ENCODE data around the gene MRPS5.
A peak's percentile ranks its signal among the peaks of the same experiment; 100 is the strongest.

The MRPS5 gene

DNA sequence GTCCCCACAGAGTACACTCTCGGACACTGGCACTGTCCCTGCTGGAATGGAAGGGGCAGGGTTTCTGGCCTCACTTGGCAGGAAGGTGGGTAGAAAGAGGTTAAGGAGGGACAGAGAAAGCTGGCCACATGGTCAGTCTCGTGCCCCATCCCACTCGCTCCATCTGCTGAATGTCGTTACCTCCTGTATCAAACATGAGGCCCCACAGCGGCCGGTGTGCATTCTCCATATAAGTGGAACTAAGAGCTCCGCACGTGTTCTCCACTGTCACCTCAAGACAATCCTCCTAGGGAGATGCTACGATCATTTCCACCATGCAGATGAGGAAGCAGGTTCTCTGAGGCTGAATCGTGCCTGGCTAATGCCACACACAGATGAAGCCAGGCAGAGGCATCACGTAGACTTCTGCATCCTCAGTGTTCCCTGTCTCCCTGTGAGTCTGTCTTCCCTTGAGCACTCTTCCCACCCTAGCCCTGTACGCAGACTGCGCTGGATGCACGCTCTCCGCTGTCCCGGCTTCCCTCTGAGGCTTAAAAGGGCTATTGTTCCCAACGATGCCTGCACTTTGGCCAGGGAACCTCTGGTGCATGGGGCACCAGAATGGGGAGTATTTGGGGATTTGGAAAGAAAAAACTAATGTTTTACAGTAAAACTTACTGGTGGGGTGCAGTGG lies 61.0 kb downstream of the MRPS5 start:
- Histone ChIP-seq H3K4me1 (ENCODE audit: control insufficient read depth, insufficient read depth, low read length, poor library complexity, severe bottlenecking) (peaks cover 15% of the 10 kb centered on the region), H3K9me3 (ENCODE audit: control insufficient read depth, low read length) (no peaks in the 10 kb centered on the region), H3K4me3 (ENCODE audit: extremely low read depth, insufficient read depth, low read length, poor library complexity, severe bottlenecking) (no peak overlapping the region), H3K36me3 (ENCODE audit: control insufficient read depth, insufficient read depth, low read length) (no peaks in the 10 kb centered on the region), H3K27ac (ENCODE audit: low read depth, low read length, severe bottlenecking) (no peak overlapping the region)
- 92 to 93% methylated on average over 15 to 17 of the region's 17 CpGs for WGBS, 2 experiments (ENCODE audit: insufficient coverage in 2 of 2)

GRCh38 chr2:95059656-95060370 lies 61.8 kb downstream of the MRPS5 start:
- no peak overlapping the region for H3K4me3 ChIP-seq (ENCODE audit: extremely low read depth, insufficient read depth, low read length, poor library complexity, severe bottlenecking)
- peaks cover 15% of the 10 kb centered on the region for H3K4me1 ChIP-seq (ENCODE audit: control insufficient read depth, insufficient read depth, low read length, poor library complexity, severe bottlenecking)
- WGBS, 2 experiments (ENCODE audit: insufficient coverage in 2 of 2): 77 to 86% methylated on average over 5 to 7 of the region's 12 CpGs
- H3K27ac ChIP-seq (ENCODE audit: low read depth, low read length, severe bottlenecking): no peak overlapping the region
- H3K36me3 ChIP-seq (ENCODE audit: control insufficient read depth, insufficient read depth, low read length): no peaks in the 10 kb centered on the region
- H3K9me3 ChIP-seq (ENCODE audit: control insufficient read depth, low read length): no peaks in the 10 kb centered on the region

DNA sequence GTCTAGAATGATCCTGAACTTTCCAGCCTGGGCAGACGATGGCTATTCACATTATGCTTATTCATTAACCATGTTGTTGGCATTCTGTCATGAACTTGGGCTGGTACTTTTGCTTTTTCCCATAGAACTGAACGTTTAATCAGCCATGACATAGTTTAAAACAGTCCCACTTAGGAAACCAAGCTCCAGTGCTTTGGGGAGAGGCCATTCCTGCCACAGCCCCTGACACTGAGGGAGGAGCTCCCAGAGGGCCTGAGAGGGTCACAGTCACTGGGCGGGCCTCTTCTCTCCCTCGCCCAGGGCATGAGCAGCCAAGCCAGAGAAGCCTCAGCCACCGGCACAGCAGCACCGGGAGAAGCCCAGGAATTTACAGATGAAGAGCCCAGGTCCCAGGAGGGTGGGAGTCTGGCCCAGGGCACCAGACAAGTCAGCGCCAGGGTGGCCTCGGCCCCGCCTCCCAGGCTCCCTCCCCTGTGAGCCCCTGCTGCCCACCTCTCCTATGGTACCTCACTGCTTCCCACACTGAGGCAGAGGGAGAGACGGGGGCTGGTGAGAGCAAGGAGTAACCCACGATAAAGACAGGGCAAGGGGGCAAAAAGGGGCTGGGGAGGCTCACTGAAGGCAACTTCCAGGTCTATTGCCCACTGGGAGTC lies 62.5 kb downstream of the MRPS5 start:
- H3K36me3 ChIP-seq (ENCODE audit: control insufficient read depth, insufficient read depth, low read length): no peaks in the 10 kb centered on the region
- H3K4me1 ChIP-seq (ENCODE audit: control insufficient read depth, insufficient read depth, low read length, poor library complexity, severe bottlenecking): peaks cover 15% of the 10 kb centered on the region
- no peak overlapping the region for H3K4me3 ChIP-seq (ENCODE audit: extremely low read depth, insufficient read depth, low read length, poor library complexity, severe bottlenecking)
- no peak overlapping the region for H3K27ac ChIP-seq (ENCODE audit: low read depth, low read length, severe bottlenecking)
- 56 to 73% methylated on average over 6 of the region's 11 CpGs for WGBS, 2 experiments (ENCODE audit: insufficient coverage in 2 of 2)
- no peaks in the 10 kb centered on the region for H3K9me3 ChIP-seq (ENCODE audit: control insufficient read depth, low read length)

- H3K4me3 ChIP-seq (ENCODE audit: extremely low read depth, insufficient read depth, low read length, poor library complexity, severe bottlenecking): no peak overlapping the region
- H3K9me3 ChIP-seq (ENCODE audit: control insufficient read depth, low read length): no peaks in the 10 kb centered on the region
- H3K4me1 ChIP-seq (ENCODE audit: control insufficient read depth, insufficient read depth, low read length, poor library complexity, severe bottlenecking): peaks cover 15% of the 10 kb centered on the region
- no peak overlapping the region for H3K27ac ChIP-seq (ENCODE audit: low read depth, low read length, severe bottlenecking)
- H3K36me3 ChIP-seq (ENCODE audit: control insufficient read depth, insufficient read depth, low read length): no peaks in the 10 kb centered on the region
- WGBS, 2 experiments (ENCODE audit: insufficient coverage in 2 of 2): 88 to 90% methylated on average over 8 to 9 of the region's 9 CpGs
These were observed 63.1 kb downstream of the MRPS5 start for GRCh38 chr2:95058466-95058988.

GRCh38 chr2:95057535-95058370 lies 63.9 kb downstream of the MRPS5 start:
- Histone ChIP-seq H3K4me1 (ENCODE audit: control insufficient read depth, insufficient read depth, low read length, poor library complexity, severe bottlenecking) (peaks cover 15% of the 10 kb centered on the region), H3K4me3 (ENCODE audit: extremely low read depth, insufficient read depth, low read length, poor library complexity, severe bottlenecking) (no peak overlapping the region), H3K9me3 (ENCODE audit: control insufficient read depth, low read length) (no peaks in the 10 kb centered on the region), H3K27ac (ENCODE audit: low read depth, low read length, severe bottlenecking) (peak overlapping the region; percentile 16), H3K36me3 (ENCODE audit: control insufficient read depth, insufficient read depth, low read length) (no peaks in the 10 kb centered on the region)
- WGBS, 2 experiments (ENCODE audit: insufficient coverage in 2 of 2): 82 to 85% methylated on average over 26 to 28 of the region's 28 CpGs

DNA sequence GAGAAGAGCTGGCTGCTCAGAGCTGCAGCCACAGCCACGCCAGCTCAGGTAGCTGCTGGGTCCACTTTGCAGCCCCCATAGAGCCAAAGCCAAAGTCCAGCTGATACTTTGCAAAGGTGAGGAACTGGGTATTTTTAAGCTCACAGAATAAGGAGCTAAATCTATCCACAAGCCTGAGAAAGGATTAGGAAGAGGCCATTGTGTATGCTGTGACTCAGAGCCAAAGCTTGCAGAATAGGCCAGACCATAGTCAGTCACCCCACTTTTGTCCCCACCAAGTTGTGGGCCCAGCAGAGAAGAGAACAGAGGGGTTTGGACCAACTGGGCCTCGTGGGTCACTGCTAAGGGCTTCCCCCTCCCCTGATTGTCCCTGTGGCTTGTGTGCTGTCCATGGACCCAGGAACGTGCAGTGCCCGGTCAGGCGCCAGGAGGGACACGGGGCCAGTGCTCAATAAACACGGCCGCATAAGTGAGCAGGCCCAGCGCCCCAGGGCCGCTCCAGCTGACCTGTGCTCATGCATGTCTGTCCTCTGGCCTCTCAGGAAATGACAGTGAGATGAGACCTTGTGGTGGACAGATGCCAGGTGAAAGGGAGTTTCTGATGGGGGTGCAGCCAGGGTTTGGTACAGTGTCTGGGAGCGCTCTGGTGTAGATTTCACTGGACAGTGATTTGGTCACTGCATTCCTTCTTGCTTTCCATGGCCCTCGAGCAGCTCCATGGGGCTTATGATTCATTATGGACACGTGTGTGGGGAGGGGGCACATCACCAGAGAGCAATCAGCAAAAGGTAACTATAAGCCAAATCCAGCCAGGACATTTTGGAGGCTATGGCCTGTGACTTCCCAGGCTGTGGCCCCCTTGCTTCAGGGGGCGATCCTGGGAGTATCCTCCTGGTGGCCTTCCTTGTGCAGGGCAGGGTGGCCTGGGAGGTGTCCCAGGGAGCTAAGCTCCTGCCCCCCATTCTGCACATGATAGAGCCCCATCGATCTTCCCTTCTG lies 64.8 kb downstream of the MRPS5 start:
- WGBS, 2 experiments (ENCODE audit: insufficient coverage in 2 of 2): 87 to 90% methylated on average over 14 of the region's 15 CpGs
- Histone ChIP-seq H3K4me1 (ENCODE audit: control insufficient read depth, insufficient read depth, low read length, poor library complexity, severe bottlenecking) (peaks cover 12% of the 10 kb centered on the region), H3K4me3 (ENCODE audit: extremely low read depth, insufficient read depth, low read length, poor library complexity, severe bottlenecking) (no peak overlapping the region), H3K27ac (ENCODE audit: low read depth, low read length, severe bottlenecking) (peak overlapping the region; percentile 16), H3K36me3 (ENCODE audit: control insufficient read depth, insufficient read depth, low read length) (no peaks in the 10 kb centered on the region), H3K9me3 (ENCODE audit: control insufficient read depth, low read length) (no peaks in the 10 kb centered on the region)

GRCh38 chr2:95056044-95056443 lies 65.6 kb downstream of the MRPS5 start:
- WGBS, 2 experiments (ENCODE audit: insufficient coverage in 2 of 2): 94 to 99% methylated on average over 8 of the region's 8 CpGs

GRCh38 chr2:95055262-95055661 lies 66.3 kb downstream of the MRPS5 start:
- 70 to 86% methylated on average over 1 to 3 of the region's 3 CpGs for WGBS, 2 experiments (ENCODE audit: insufficient coverage in 2 of 2)
- peaks cover 12% of the 10 kb centered on the region for H3K4me1 ChIP-seq (ENCODE audit: control insufficient read depth, insufficient read depth, low read length, poor library complexity, severe bottlenecking)
- no peak overlapping the region for H3K4me3 ChIP-seq (ENCODE audit: extremely low read depth, insufficient read depth, low read length, poor library complexity, severe bottlenecking)
- no peaks in the 10 kb centered on the region for H3K9me3 ChIP-seq (ENCODE audit: control insufficient read depth, low read length)
- H3K36me3 ChIP-seq (ENCODE audit: control insufficient read depth, insufficient read depth, low read length): no peaks in the 10 kb centered on the region
- no peak overlapping the region for H3K27ac ChIP-seq (ENCODE audit: low read depth, low read length, severe bottlenecking)

More at GRCh38 chr2:95056044-95056443, 65.6 kb downstream of the MRPS5 start:
- Histone ChIP-seq H3K4me3 (ENCODE audit: extremely low read depth, insufficient read depth, low read length, poor library complexity, severe bottlenecking) (no peak overlapping the region), H3K27ac (ENCODE audit: low read depth, low read length, severe bottlenecking) (no peak overlapping the region), H3K4me1 (ENCODE audit: control insufficient read depth, insufficient read depth, low read length, poor library complexity, severe bottlenecking) (peaks cover 12% of the 10 kb centered on the region), H3K36me3 (ENCODE audit: control insufficient read depth, insufficient read depth, low read length) (no peaks in the 10 kb centered on the region), H3K9me3 (ENCODE audit: control insufficient read depth, low read length) (no peaks in the 10 kb centered on the region)

- H3K4me1 ChIP-seq (ENCODE audit: control insufficient read depth, insufficient read depth, low read length, poor library complexity, severe bottlenecking): peaks cover 12% of the 10 kb centered on the region
- 71 to 83% methylated on average over 3 of the region's 5 CpGs for WGBS, 2 experiments (ENCODE audit: insufficient coverage in 2 of 2)
- H3K27ac ChIP-seq (ENCODE audit: low read depth, low read length, severe bottlenecking): no peak overlapping the region
- no peak overlapping the region for H3K4me3 ChIP-seq (ENCODE audit: extremely low read depth, insufficient read depth, low read length, poor library complexity, severe bottlenecking)
- H3K36me3 ChIP-seq (ENCODE audit: control insufficient read depth, insufficient read depth, low read length): no peaks in the 10 kb centered on the region
- H3K9me3 ChIP-seq (ENCODE audit: control insufficient read depth, low read length): no peaks in the 10 kb centered on the region
These were observed 67.6 kb downstream of the MRPS5 start for GRCh38 chr2:95054016-95054415.
